KOPT-K1 (cell line): Measurements from ENCODE around the gene C1QTNF8.

ENCODE experiments used
- H3K27ac ChIP-seq: fragments of 200-600 bp; sonication (generic); 2 replicates; pipeline ENCODE4 v1.5.1; 2016; ENCODE audit warnings: antibody characterized with exemption, mild to moderate bottlenecking, low read depth, low read length; ENCODE audit not compliant: poor library complexity, severe bottlenecking
- H3K36me3 ChIP-seq: fragments of 200-600 bp; sonication (generic); 2 replicates; pipeline ENCODE4 v1.5.1; 2017; ENCODE audit warnings: antibody characterized with exemption, mild to moderate bottlenecking, low read length, moderate library complexity; ENCODE audit not compliant: insufficient read depth
- H3K9me3 ChIP-seq: fragments of 200-600 bp; sonication (generic); 2 replicates; pipeline ENCODE4 v1.5.1; 2017; ENCODE audit warnings: antibody characterized with exemption, low read length, mild to moderate bottlenecking; ENCODE audit not compliant: insufficient read depth, poor library complexity, severe bottlenecking

The C1QTNF8 gene

DNA sequence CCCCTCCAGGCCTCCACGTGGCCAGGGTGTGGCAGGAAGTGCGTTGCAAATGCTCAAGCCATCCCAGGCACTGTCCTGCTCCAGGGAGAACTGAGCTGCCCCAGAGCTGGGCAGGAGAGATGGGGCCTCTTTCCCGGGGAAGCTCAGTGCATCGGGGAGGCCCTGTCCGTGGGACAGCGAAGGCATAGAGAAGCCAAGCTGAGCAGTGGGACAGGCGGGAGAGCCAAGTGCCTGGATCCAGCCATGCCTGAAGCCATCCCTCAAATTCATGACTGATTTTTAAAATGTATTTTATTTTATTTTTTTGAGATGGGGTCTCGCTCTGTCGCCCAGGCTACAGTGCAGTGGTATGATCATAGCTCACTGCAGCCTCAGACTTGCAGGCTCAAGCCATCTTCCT, 48.9 kb downstream of the C1QTNF8 start:
- Histone ChIP-seq H3K27ac (no peak overlapping the region), H3K36me3 (no peaks in the 10 kb centered on the region), H3K9me3 (no peaks in the 10 kb centered on the region)

DNA sequence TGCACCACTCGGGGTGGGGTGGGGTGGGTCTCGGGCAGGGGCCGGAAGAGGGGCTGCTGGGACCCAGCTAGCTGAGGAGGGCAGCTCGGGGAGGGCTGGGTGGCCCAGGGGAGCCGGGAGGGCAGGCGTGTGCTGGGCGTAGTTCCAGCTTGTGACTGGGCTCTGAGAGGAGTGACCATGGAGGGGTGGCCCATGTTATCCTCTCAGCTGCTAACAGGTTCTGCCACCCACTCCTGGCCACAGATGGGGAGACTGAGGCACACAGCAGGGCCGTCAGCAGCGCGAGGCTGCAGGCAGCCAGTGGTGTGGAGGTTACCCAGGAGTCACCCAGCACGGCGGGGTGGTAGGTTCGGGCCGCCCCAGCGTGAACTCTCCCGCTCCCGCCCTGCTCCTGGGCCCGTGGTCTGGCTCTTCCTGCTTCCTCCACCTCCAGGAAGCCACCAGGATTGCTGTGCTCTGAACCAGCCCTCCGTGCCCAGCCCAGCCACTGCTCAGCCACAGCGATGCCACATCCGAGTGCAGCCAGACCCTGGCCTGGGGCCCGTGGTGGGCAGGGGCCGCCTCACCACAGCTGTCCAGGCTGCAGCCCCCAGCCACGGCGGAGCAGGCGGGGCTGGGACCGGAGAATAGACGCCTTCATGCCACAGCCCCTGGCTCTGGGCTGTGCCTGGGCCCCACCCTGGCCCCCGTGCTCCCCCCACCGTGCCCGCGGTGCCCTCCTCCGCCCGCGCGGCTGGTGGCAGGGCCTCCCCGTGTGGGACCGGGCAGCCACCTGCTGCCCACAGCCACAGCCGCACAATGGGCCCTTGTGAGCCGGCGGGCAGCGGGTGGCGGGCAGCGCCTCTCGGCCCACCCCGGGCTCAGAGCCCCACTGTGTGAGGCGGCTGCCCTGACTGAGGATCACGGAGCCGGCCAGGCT, 49.8 kb downstream of the C1QTNF8 start:
- Histone ChIP-seq H3K9me3 (no peaks in the 10 kb centered on the region), H3K27ac (no peak overlapping the region), H3K36me3 (no peaks in the 10 kb centered on the region)

DNA sequence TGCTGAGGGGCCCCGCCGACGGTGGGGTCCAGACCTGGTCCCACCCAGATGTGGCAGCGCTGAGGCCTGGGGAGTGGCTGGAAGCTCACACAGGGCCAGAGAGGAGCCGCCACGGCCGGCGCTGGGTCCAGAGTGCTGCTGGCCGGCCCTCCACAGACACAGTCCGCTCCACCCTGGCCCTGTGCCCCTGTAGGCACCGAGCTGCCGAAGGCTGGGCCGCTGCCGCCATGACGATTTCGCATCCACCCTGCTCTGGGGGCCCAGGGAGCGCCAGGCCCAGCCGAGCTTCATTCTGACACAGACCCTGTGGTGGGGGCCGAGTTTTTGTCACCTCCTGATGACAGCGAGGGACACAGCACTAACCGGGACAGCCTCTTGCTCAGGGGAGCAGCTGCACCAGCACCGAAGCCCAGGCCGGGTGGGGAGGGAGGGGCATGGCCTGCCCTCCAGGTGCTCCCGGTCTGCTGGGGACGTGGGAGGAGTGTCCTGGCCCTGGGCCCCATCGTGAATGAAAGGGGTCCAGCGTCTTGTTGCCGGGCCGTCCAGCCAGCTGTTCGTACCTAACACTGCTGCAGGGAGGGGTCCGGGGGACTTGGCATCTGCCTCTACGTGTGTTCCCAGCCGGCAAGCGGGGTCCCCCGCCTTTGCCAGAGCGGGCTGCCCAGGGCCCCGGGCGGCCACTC, 50.6 kb downstream of the C1QTNF8 start:
- Histone ChIP-seq H3K27ac (no peak overlapping the region), H3K36me3 (no peaks in the 10 kb centered on the region), H3K9me3 (no peaks in the 10 kb centered on the region)

DNA sequence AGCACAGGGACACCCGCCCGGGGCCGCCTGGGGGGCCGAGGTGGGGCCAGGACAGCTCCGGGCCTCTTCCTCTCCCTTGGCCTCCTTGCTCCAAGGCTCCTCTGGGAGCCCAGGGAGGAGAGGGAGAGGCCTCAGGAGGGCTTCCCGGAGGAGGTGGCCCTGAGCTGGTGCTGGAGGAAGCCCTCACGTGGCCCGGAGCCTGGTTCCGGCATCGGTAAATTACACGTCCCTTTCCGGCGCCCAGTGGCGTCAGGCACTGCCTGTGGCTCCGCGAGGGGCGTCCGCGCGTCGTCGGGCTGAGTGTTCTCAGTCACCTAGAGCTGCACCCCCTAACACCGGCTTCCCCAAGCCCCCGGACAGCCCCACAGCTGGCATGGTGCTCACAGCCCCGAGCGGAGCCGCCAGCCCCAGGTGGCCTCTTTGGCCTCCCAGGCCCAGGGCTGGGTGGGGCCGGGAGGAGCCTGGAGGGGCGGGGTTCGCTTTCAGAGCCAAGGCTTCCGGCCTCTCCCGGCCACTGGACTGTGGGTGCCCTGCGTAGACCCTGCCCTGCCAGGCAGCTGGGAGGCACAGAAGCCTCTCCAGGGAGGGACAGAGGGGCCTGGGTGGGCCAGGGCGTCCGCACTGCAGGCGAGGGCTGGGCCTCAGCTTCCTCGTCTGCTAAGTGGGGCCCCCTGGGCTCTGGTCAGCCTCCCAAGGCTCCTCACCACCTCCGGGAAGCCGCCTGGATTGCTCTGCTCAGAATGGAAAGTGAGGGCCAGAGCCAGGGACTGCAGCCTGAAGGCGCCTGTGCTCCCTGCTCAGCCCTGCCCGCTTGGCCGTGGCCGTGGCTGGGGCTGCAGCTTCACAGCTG, 51.4 kb downstream of the C1QTNF8 start:
- Histone ChIP-seq H3K36me3 (no peaks in the 10 kb centered on the region), H3K9me3 (no peaks in the 10 kb centered on the region), H3K27ac (no peak overlapping the region)

DNA sequence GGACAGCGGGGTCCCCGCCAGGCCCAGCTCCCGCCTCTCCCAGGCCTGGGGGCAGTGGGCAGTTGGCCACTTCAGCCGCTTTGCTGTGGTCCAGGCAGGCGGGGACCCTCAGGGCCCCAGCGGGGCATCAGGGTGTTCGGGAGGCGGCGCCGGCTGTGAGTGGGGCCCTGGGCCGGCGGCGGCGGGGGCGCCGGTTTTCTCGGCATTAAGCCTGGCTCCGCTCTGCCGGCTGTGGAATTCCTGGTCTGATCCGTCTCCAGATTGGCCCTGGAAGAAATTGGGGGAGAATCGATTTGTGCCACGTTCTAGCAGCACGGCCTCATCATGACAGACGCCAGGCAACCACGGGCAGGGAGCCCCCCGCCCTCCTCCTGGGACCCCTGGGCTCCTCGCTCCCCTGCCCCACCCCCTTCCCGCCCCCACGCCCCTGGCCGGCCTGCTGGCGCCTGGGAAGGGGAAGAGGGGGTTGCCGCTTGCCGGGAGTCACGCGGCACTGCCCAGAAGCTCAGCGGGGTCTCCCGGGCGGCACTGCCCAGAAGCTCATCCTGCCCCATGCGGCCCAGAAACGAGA, 52.1 kb downstream of the C1QTNF8 start:
- Histone ChIP-seq H3K27ac (no peak overlapping the region), H3K9me3 (no peaks in the 10 kb centered on the region), H3K36me3 (no peaks in the 10 kb centered on the region)

DNA sequence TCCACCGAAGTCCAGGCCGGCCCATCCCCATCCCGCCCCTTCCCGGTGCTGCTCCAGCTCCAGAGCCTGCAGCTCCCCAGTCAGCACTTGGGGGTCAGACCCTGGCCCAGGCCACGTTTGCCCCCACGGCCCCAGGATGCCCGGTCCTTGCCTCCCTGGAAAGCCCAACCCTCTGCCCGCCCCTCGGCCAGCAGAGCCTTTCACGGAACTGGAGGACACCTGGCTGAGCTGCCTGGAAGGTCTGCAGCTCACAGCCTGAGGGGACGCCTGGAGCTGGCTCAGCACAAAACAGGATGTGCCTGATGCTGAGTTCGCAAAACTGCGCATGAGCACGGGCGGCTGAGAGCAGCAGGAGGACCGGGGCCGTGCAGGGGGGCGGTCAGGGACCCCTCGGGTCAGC, 53.2 kb downstream of the C1QTNF8 start:
- Histone ChIP-seq H3K9me3 (no peaks in the 10 kb centered on the region), H3K36me3 (no peaks in the 10 kb centered on the region), H3K27ac (no peak overlapping the region)

DNA sequence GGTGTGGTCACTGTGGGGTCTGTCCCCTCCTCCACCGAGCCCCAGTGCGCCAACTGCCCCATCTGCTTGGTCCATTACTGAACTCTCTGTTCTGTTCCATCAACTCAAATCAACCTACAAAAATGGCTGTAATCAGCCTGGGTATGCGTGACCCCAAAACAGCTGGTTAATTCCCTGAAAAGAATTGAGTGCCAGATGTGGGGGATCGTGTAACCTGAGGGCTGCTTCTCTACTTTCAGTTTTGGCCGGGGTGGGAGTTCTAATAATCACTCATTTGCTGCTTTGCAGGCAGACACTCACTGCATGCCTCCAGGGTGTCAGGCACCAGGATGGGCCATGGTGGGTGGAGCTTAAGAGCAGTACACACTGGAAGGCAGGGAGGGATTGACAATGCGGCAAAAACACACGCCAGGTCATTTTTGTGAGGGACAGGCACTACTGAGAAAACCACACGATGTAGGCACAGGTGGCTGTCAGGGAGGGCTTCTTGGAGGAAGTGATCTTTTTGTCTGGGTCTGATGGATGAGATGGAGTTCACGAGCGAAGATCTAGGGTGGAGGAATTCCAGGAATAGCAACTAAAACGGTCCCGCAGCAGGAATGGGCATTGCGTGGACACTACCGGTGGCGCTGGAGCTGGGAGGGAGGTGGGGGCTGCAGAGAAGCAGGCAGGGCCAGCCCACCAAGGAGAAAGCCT, 53.8 kb downstream of the C1QTNF8 start:
- H3K9me3 ChIP-seq = no peaks in the 10 kb centered on the region
- H3K27ac ChIP-seq = no peak overlapping the region

DNA sequence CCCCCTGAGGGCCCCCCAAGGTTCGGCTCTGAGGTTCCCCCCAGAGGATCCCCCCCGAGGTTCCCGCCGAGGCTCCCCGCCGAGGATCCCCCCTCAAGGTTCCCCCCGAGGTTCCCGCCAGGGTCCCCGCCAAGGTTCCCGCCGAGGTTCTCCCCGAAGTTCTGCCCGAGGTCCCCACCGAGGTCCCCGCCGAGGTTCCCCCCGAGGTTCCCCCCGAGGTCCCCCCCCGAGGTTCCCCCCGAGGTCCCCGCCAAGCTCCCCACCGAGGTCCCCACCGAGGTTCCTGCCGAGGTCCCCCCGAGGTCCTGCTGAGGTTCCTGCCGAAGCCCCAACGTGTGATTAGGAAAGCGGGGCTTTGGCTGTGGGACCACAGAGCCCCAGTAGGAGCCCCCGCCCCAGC, 55.7 kb downstream of the C1QTNF8 start:
- Histone ChIP-seq H3K9me3 (no peaks in the 10 kb centered on the region), H3K27ac (no peak overlapping the region), H3K36me3 (no peaks in the 10 kb centered on the region)

More for the DNA sequence above, 53.8 kb downstream of the C1QTNF8 start:
- no peaks in the 10 kb centered on the region for H3K36me3 ChIP-seq

DNA sequence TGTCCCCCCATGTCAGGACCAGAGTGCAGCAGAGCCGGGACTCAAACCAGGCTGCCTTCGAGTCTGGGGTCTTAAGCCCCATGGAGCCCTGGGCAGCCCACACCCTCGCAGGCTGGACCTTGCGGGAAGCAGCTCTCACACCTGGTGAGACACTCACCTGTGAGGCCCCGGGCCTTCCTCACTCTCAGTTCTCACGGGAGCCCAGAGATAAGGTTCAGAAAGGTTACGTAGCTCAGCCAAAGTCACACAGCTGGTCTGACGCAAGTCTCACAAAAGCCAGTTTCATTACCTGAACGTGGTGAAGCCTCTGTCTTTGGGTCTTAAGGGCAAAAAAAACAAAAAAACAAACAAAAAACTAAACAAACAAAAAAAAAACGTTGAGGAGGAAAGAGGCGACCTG, 56.3 kb downstream of the C1QTNF8 start:
- Histone ChIP-seq H3K9me3 (no peaks in the 10 kb centered on the region), H3K27ac (no peak overlapping the region), H3K36me3 (no peaks in the 10 kb centered on the region)

DNA sequence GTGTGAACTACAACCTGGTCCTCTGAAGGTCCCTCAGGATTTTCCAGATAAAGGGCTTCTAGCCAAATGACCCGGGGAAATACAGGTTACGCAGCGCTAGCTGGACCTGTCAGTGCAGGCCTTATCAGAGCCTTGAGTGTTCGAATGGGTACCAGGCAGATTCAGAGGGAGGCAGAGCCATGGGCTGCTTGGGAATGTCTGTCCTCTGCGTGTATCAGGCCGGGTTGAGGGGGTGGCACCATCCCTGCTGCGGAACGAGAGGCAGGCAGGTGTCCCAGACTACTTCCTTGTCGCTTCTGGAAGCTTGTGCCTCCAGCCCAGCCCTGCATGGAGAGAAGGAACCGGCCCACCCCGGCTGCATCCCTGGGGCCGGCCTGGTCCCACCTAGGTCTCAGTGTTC, 57.1 kb downstream of the C1QTNF8 start:
- Histone ChIP-seq H3K36me3 (no peaks in the 10 kb centered on the region), H3K27ac (no peak overlapping the region), H3K9me3 (no peaks in the 10 kb centered on the region)
